GM19397 (cell line): ENCODE results near the gene PPFIA4.
"Not testable (repeated sequence)": the region's sequence is repeated elsewhere in the genome, so short reads cannot be mapped to it uniquely, and the experiment has no call there.

ENCODE experiments used
- ATAC-seq: cut with Tn5 transposase; IDR thresholded peaks from one replicate; pipeline ENCODE4 v1.9.1; 2021; ENCODE audit warnings: mild to moderate bottlenecking, moderate library complexity; ENCODE audit not compliant: unreplicated experiment

The PPFIA4 gene

GRCh38 chr1:203026031-203026665 is at the start of gene PPFIA4:
Gene PPFIA4, plus strand, starts transcription at chr1:203026491. Its CDS starts 12,518 bp downstream, at chr1:203039009.
- peak; percentile 79 for ATAC-seq

- no peak for ATAC-seq
These were observed 49.7 kb upstream of the PPFIA4 start for GRCh38 chr1:202976633-202977032.

- no peak for ATAC-seq
These were observed 46.8 kb upstream of the PPFIA4 start for GRCh38 chr1:202979459-202979858.

- no peak for ATAC-seq
These were observed 44.4 kb upstream of the PPFIA4 start for GRCh38 chr1:202981939-202982338.

GRCh38 chr1:202982715-202983430 is 43.4 kb upstream of the PPFIA4 start:
- ATAC-seq, result no peak

- not testable (repeated sequence) for ATAC-seq
These were observed 40.2 kb upstream of the PPFIA4 start for GRCh38 chr1:202986120-202986519.

- no peak for ATAC-seq
These were observed 39.0 kb upstream of the PPFIA4 start for GRCh38 chr1:202987255-202987654.

GRCh38 chr1:202987922-202988583 is 38.2 kb upstream of the PPFIA4 start:
- no peak for ATAC-seq

GRCh38 chr1:202989879-202990278 is 36.4 kb upstream of the PPFIA4 start:
- no peak for ATAC-seq

GRCh38 chr1:202991112-202991511 is 35.2 kb upstream of the PPFIA4 start:
- ATAC-seq, result no peak

- ATAC-seq, result no peak
These were observed 31.5 kb upstream of the PPFIA4 start for GRCh38 chr1:202994756-202995155.

- ATAC-seq, result no peak
These were observed 27.2 kb upstream of the PPFIA4 start for GRCh38 chr1:202998836-202999750.

GRCh38 chr1:203000217-203000944 is 25.9 kb upstream of the PPFIA4 start:
- no peak for ATAC-seq

- no peak for ATAC-seq
These were observed 24.3 kb upstream of the PPFIA4 start for GRCh38 chr1:203001986-203002385.

GRCh38 chr1:203002951-203003350 is 23.3 kb upstream of the PPFIA4 start:
- ATAC-seq, result no peak

GRCh38 chr1:203005395-203006142 is 20.7 kb upstream of the PPFIA4 start:
- not testable (repeated sequence) for ATAC-seq

- peak; percentile 94 for ATAC-seq
These were observed 19.1 kb upstream of the PPFIA4 start, which contains the start of gene TMEM183A for GRCh38 chr1:203006948-203007871. Gene TMEM183A, plus strand, starts transcription at chr1:203007374. Its CDS starts 92 bp downstream, at chr1:203007466.

- ATAC-seq, result no peak
These were observed 17.1 kb upstream of the PPFIA4 start for GRCh38 chr1:203009185-203009584.
